HG03565 (cell line): Measurements from ENCODE around the gene RAD51B.
"Not testable (repeated sequence)": the region's sequence is repeated elsewhere in the genome, so short reads cannot be mapped to it uniquely, and the experiment has no call there.

Source experiments
- ATAC-seq: cut with Tn5 transposase; IDR thresholded peaks from one replicate; pipeline ENCODE4 v1.9.1; 2021; ENCODE audit warnings: mild to moderate bottlenecking, moderate library complexity; ENCODE audit not compliant: unreplicated experiment

The RAD51B gene

DNA sequence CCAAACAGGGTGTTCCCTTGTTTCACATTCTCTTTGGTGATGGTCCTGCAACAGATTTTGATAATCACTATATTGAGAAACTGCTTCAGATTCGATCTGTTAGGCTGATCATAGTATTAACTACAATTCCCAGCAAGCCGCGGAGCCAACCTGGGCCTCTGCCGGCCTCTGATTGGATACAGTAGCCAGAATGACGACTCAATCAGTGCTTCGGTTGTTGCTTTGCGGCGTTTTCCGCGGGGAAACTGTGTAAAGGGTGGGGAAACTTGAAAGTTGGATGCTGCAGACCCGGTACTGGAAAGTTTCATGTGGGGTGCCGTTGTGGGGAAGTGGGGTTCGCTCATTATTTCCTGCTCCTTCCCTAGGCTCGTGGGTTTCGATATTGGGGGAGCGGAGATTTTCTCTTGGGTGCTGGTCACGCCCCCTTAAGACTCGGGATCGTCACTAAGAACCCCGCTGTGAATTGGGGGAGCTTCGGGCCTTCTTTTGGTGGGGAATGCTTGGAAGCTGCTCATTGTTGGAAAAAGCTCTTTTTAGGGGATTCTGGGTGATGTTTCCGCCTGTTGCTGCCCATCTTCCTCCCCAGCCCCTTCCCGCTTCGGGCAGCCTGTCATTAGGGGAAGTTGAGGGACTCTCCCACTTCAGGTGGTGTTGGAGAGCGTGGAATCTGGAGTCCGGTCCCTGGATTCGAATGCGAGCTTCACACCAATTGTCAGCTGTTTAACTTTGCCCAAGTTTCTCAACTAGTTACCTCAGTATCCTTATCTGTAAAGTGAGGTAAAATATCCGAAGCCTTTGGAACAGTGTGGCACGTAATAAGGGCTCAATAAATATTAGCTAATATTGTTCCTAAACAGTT, at the start of gene RAD51B:
TSS of gene RAD51B (plus strand) at position 217 of the 859 bp plus-strand sequence.
- ATAC-seq = peak; percentile 52

DNA sequence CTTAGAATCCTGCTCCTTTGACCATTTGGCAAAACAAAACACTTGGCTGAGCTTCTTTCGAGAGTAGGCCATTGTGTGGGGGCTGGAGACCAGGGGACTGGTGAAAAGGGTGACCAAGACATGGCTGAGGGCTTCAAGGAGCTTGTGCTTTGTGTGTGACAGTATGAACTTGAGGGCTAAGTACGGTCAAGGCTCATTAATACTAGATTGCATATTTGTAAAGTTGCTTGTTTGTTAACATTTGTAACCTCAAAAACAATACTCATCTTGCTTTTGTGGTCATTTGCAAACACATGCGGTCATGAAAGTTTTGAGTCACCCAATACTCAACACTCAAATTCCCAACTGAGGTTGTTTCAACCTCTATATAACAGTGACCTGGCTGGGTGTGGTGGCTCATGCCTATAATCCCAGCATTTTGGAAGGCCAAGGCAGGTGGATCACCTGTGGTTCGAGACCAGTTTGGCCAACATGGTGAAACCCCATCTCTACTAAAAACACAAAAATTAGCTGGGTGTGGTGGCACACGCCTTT, 45.7 kb upstream of the RAD51B start:
- no peak for ATAC-seq

DNA sequence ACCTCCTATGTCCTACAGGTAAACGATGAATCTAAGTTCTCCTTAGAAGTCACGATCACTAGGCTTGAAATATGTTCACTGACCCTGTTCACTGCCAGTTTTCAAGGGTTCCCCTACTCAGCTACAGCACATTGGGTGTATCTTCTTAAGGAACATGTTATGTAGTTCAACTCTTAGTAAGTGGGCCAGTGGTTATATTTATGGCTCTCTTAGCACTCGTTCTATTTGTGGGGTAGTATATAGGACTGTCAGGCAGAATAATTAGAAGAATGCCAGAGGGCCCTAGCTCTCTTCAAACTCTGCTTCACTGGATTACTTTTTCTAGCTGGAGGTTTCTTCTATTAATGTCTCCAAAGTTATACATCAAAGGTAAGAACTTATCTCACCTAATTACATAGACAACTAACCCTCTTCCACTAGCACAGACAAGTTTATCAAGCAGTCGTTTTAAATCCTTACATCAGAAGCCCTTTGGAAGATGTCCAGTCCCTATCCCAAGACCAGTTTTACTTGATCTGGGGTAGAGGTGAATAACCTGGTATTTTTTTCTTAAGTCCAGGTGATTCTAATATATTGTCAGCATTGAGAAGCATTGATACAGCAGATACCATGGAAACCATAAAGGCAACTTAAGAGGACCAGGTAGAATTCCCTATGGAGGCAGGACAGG, 42.8 kb upstream of the RAD51B start:
- ATAC-seq = no peak

DNA sequence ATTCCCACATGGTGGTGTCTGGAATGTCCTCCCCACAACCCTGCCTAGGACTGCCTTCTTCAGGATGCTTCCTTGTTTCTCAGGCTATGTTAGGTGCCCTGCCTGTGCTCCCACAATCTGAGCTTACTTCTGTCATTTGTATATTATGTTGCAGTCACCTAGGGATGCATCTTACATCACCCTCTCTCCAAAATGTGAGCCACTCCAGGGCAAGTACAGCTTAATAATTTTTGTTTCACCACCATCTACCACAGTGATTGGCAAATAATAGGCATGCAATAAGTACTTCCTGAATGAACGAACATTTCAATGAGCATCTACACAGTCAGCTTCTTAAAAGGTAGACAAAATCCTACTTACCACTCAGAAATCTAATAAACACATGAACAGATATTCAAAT, 40.8 kb upstream of the RAD51B start:
- no peak for ATAC-seq

DNA sequence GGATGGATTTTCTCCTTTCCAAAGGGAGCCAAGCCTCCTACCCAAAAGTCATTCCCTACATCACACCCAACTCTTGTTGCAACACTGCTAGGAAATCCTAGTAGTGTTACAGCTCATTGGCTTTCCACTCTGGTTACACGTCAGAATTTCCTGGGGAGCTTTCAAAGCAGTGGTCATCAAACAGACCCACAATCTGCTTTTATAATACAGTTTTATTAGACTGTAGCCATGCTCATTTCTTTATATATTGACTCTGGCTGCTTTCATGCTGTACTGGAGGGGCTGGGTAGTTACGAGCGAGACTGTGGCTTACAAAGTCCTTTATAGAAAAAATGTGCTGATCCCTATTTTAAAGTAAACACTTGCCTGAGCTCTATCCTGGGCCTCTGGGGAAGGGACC, 37.5 kb upstream of the RAD51B start:
- ATAC-seq = no peak

DNA sequence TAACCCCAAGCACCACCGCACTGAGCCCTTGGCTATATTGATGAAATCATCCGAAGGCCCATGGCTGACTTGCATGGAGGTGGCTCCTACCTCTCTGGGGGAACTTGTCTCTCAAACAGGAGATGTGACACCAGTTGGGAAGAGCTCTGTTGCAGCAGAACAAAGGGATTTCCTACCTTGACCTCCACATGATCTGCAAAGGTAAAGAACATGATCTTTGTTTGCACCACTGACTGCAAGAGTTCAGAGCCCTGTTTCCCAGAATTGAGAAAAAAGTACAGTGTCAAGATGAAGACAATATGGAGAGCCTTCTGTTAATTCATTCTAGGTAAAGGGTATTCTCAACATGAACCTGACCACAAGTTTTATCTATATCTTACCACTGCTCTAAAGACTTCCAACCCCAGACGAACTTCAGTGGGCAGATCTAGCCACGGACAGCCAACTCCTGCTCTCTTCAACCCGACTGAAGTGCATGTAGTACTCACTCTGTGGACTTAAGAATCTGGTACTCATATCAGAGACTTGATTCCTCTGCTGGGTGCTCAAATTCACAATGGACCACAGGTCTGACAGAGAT, 35.2 kb upstream of the RAD51B start:
- ATAC-seq = no peak

DNA sequence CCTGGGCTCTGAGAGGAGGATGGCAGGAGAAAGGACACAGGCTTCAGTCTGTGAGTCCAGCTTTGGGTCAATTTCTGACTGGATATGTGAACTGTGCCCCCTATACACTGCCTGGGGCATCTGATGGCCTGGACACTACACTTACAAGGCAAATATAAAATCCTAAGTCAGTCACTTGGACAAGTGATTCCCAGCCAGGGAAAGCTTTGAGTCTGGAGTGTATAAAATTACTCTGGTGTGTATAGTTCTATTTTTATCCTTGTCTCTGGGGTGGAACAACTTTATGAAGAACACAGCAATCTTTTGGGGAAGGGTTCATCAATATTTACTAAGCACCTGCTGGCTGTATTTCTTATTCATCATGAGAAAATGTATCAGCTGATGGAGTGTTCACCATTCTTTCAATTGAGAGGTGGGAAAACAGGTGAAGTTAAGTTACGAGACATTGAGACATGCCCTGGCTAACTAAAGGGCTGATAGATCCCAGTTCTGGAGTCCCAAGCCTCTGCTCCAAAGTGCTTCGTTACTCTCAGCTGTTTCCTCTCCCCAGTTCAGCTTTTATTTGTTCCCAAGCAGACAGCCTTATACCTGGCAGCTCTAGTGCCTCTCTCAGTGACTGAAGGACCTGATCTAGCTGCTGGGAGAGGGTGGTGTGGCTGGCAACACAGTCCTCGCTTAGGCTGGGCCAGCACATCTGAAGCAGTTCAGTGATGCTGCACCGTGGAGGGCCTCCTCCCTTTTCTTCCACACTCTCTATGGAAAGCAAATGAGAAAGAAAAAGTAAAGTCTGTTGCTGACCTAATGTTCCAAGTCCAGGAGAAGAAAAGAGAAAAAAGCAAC, 34.1 kb upstream of the RAD51B start:
- no peak for ATAC-seq

DNA sequence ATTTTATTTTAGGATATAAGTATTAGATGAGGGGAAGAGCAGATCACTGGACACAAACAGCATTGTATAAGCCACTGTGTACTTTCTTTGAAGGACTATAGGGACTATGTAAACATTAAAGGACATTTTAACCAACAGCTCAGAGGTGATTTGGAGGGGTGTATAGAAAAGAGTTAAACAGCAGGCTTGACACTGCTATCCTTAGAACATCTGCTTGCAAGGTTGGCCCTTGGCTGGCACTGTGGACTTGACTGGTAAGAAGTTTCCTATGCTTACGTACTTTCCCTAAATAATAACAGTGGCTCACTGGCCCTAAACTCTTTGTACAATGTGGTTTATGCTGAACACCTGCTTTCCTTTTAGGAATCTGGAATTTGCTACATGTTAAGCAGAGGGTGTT, 31.9 kb upstream of the RAD51B start:
- ATAC-seq = no peak

DNA sequence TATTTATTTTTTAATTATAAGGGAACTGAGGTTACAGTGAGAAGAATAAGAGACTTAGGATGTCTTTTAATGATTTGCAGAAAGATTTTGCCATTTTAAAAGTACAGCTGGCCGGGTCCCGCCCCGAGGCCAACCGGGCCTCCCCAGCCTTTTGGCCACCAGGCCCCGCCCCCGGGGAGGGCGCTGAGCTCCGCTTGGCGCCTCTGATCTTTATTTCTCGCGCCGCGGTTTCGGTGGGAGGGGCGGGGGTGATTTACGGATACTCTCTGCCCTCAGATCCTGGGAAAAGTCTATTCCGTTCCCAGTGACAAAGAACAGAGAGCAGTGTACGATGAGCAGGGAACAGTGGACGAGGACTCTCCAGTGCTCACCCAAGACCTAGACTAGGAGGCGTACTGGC, 20.8 kb upstream of the RAD51B start:
- ATAC-seq = no peak

DNA sequence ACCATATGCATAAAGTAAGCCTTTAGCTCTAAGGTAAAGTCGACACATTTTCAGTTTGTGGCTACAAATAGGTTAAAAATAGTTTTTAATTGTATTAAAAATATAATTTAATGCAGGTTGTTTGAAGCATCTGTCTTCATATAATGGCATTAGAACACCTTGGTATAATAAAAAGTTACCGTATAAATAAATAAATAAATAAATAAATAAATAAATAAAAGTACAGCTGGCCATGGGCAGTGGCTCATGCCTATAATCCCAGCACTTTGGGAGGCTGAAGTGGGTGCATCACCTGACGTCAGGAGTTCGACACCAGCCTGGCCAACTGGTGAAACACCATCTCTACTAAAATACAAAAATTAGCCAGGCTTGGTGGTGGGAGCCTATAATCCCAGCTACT, 18.8 kb upstream of the RAD51B start:
- ATAC-seq = no peak

DNA sequence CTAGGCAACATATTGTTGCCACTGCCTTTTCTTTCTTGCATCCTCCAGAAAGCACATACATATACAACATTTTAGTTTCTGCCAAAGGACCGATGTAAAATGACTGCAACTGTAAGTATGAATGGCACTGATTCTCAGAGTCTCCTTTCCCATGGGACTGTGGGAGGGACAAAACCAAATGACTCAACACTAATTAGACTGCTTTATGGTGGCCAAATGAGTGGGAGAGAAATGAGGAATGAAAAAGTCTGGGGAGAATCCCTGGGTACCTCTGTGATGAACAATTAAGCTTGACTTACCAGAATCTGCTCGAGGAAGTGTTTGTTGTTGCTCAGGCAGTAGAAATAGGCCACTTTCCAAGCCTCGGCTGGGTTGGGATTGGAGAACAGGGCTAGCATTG, 13.3 kb upstream of the RAD51B start:
- no peak for ATAC-seq

DNA sequence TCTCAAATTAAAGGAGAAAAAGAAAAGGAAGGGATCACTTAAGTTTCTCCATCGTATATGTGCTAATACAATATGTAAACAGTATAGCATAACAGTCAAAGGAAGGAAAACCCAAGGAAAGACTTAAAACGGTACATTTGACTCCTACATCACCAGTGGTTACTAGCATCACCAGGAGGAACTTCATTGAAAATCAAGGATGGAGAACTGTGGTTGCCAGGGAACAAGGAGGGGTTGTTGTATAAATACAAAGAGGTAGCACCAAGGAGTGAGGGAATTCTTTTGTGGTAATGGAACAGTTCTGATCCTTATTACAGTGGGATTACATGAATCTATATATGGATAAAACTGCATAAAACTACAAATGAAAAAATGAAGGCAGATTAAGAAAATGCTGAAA, 4.8 kb upstream of the RAD51B start:
- no peak for ATAC-seq

DNA sequence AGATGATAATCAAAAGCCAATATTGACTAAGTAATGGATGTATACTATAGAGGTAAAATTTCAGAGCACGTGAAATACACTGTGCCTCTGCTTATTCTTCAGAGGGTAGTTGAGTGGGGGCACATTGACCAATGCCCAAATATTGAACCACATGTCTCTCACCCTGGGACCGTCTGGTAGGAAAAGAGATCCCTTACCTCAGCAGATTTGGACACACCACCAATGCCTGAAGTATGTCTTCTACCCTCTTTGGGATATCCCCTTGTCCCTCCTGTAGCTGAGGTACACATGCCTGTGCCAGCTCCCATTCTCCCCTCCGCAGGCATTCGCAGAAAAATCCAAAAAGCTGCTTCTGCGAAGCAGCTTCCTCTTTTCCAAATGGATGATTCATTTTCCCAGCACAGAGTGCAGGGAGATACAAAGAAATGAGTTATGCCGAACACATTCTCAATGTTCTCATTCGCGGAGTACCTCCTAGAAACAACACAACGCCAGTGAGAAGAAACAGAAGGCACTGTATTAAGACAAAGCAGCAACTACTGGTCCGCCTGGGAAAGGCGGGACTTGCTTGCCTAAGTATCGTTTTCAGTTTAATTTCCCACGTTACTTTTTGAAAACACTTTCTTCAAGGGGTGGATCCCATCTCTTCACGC, 3.9 kb upstream of the RAD51B start:
- no peak for ATAC-seq

DNA sequence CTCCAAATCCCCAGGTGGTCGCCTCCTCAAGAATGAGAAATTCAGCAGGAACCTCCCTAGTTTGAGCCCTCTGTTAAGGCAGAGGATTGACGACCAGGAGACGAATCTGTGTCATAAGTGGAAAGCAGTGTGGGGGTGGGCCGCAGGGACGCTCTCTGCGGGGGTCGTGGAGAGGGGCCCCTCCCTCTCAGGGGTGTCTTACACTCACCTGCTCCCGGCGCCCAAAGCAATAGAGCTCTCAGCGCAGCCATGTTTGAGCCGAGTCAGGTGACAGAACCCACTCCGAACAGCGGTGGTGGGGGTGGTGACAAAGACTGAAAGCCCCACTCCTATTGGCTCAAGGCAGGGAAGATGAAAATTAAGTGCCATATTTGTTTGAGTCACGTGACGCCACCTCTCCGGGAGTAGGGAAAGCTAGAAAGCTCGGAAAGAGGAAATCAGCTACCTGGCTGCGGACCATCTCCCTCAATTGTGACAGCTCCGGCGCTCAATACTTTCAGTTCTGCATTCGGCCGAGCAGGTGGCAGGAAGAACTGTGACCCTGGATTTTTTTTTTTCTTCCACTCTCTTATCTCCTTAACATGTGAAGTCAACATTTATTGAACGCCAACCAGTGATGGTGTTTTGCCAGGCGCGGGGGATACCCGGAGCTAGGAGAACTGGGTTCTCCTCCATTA, 3.1 kb upstream of the RAD51B start, which contains the start of gene ZFYVE26:
TSS of gene ZFYVE26 (minus strand) at position 265 of the 677 bp plus-strand sequence. CDS start 627 bp downstream, outside the sequence.
- peak; percentile 75 for ATAC-seq

DNA sequence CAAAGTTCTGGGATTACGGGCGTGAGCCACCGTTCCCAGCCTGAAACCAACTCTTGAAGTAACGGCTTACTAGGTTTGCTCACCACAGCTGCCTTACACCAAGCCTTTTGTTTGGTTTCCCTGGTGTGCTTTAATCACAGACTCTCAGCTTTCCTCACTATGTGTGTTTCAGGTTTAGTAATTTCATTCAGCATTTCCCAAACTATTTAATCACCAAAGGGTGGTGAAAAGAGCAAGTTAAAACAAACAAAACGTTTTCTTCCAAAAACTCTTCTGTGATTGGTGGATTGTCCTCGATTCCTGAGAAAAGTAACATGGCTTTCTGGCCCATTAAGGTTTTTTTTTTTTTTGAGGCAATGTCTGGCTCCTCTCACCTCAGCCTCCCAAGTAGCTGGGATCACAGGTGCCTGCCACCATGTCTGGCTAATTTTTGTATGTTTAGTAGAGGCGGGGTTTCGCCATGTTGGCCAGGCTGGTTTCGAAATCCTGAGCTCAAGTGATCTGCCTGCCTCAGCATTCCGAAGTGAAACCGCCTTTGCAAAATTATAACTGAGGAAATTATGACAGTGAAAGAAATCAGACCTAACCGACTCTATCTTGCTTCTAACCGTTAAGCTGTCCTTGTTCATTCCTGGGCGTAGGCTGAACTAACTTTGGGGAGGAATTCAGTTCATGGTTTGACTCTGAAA, 1.7 kb upstream of the RAD51B start:
- ATAC-seq = no peak

DNA sequence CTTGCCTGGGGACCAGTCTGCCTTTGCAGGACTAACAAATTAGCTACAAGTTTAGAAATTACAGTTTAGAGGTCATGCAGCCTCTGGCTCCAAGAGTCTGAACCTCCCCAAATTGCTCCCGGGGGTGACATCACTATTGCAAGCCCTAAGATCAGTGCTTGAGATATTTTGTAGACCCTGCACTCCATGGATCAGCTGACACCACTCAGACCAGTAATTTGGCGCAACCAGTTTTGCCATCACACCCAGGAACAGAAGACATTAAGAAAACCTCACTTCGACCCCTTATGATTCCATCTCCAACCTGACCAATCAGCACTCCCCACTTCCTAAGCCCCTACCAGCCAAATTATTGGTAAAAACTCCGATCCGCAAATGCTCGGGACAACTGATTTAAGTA, 1.1 kb upstream of the RAD51B start:
- not testable (repeated sequence) for ATAC-seq

DNA sequence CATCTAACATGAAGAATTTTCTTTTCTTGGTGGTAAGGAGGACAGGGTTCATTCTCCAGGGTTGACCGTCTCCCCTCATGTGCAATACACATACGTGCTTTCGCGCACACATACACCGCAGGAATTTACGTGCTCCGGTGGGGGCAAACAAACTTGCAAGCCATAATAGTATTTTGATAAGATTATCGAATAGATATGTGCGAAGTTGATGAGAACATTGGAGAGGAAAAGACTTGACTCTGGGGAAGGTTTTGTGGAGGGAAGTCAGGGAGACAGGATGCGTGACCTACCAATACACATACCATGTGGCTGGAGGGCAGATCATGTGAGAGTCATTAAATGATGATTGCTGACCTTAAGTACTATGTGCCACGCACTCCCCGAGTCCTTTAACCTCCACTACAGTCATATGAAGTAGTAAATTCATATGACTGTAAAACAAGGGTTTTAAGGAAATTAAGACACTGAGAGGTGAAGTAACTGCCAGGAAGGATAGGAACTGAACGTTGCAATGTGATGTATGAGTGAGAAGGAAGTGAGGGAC, 921 bp downstream of the RAD51B start:
- no peak for ATAC-seq

DNA sequence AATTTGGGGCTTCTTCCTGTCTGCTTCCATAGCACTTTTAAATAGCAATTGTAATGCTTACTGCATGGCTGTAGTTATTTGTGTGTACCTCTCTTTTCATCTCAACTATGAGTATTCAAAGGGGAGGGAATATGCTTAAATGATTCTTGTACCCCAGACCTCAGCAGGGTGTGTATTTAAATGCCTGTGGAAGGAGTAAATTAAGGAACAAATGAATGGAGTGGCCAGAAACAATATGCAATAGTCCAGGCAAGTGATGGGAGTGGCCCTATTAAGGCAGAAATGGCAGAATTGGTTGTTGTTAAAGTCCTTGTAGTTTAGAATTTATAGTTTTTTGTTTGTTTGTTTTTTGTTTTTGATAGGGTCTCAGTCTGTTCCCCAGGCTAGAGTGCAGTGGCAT, 1.5 kb downstream of the RAD51B start:
- ATAC-seq = no peak

DNA sequence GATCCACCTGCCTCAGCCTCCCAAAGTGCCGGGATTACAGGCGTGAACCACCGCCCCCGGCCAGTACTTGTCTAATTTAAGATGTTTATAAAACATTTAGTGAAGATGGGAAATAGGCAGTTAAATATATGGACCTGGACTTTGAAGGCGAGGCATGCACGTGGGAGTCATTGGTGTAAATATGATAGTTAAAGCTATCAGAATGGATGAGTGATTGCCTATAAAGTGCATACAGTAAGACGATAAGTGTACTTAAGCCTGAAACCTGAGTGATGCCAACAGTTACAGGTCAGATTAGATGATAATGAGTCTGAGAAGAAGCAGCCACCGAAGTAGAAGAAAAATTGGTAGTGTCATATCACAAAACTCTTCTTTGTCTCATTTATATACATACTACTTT, 11.5 kb downstream of the RAD51B start:
- ATAC-seq = no peak
